ENCODE results near the gene CEPT1. TPM values are rescaled to one million over a fixed set of nuclear protein-coding genes. Genes with fewer than 3 reads are reported as not detected.
A peak's percentile ranks its signal among the peaks of the same experiment; 100 is the strongest.

CEPT1 gene
- total RNA-seq, 1 donor from 2014 or later: 24.2 TPM

GRCh38 chr1:111141245-111142220 is 1.5 kb downstream of the CEPT1 start:
- Mint-ChIP-seq H3K27me3 (ENCODE audit: low read depth) (no peaks in the 10 kb centered on the region), H3K4me3 (ENCODE audit: unreplicated experiment) (peak overlapping the region; percentile 98), H3K36me3 (ENCODE audit: low read depth) (no peaks in the 10 kb centered on the region), H3K27ac (ENCODE audit: unreplicated experiment) (peak overlapping the region; percentile 13), H3K9me3 (ENCODE audit: low read depth) (no peaks in the 10 kb centered on the region), H3K4me1 (ENCODE audit: low read depth) (peaks cover 37% of the 10 kb centered on the region)
- no peak for TF ChIP-seq CTCF (IDR thresholded peaks at IDR 0.05)
- no peak for DNase-seq (ENCODE audit: low spot score)

GRCh38 chr1:111142356-111142975 is 2.4 kb downstream of the CEPT1 start:
- H3K9me3 Mint-ChIP-seq (ENCODE audit: low read depth): no peaks in the 10 kb centered on the region
- no peaks in the 10 kb centered on the region for H3K36me3 Mint-ChIP-seq (ENCODE audit: low read depth)
- no peak for TF ChIP-seq CTCF (IDR thresholded peaks at IDR 0.05)
- no peak overlapping the region for H3K27ac Mint-ChIP-seq (ENCODE audit: unreplicated experiment)
- no peak for DNase-seq (ENCODE audit: low spot score)
- H3K4me3 Mint-ChIP-seq (ENCODE audit: unreplicated experiment): no peak overlapping the region
- peaks cover 37% of the 10 kb centered on the region for H3K4me1 Mint-ChIP-seq (ENCODE audit: low read depth)
- H3K27me3 Mint-ChIP-seq (ENCODE audit: low read depth): no peaks in the 10 kb centered on the region

GRCh38 chr1:111145542-111145941 is 5.5 kb downstream of the CEPT1 start:
- Mint-ChIP-seq H3K36me3 (ENCODE audit: low read depth) (peaks cover 7% of the 10 kb centered on the region), H3K27me3 (ENCODE audit: low read depth) (no peaks in the 10 kb centered on the region), H3K9me3 (ENCODE audit: low read depth) (no peaks in the 10 kb centered on the region), H3K27ac (ENCODE audit: unreplicated experiment) (no peak overlapping the region), H3K4me1 (ENCODE audit: low read depth) (peaks cover 24% of the 10 kb centered on the region), H3K4me3 (ENCODE audit: unreplicated experiment) (no peak overlapping the region)
- no peak for DNase-seq (ENCODE audit: low spot score)
- no peak for TF ChIP-seq CTCF (IDR thresholded peaks at IDR 0.05)

GRCh38 chr1:111145963-111146768 is 6.1 kb downstream of the CEPT1 start:
- no peak for DNase-seq (ENCODE audit: low spot score)
- no peak overlapping the region for H3K27ac Mint-ChIP-seq (ENCODE audit: unreplicated experiment)
- no peak for TF ChIP-seq CTCF (IDR thresholded peaks at IDR 0.05)
- H3K9me3 Mint-ChIP-seq (ENCODE audit: low read depth): no peaks in the 10 kb centered on the region
- no peaks in the 10 kb centered on the region for H3K27me3 Mint-ChIP-seq (ENCODE audit: low read depth)
- H3K4me3 Mint-ChIP-seq (ENCODE audit: unreplicated experiment): no peak overlapping the region
- peaks cover 7% of the 10 kb centered on the region for H3K36me3 Mint-ChIP-seq (ENCODE audit: low read depth)
- peaks cover 19% of the 10 kb centered on the region for H3K4me1 Mint-ChIP-seq (ENCODE audit: low read depth)

- Mint-ChIP-seq H3K4me3 (ENCODE audit: unreplicated experiment) (no peak overlapping the region), H3K36me3 (ENCODE audit: low read depth) (peaks cover 18% of the 10 kb centered on the region), H3K27me3 (ENCODE audit: low read depth) (no peaks in the 10 kb centered on the region), H3K9me3 (ENCODE audit: low read depth) (no peaks in the 10 kb centered on the region), H3K4me1 (ENCODE audit: low read depth) (peaks cover 8% of the 10 kb centered on the region), H3K27ac (ENCODE audit: unreplicated experiment) (no peak overlapping the region)
- TF ChIP-seq CTCF (IDR thresholded peaks at IDR 0.05): no peak
- no peak for DNase-seq (ENCODE audit: low spot score)
Measured at GRCh38 chr1:111147948-111148347, 7.9 kb downstream of the CEPT1 start.
